Stimulated activated CD8-positive, alpha-beta memory T cell treated with anti-CD3 and anti-CD28 coated beads, Interleukin-7, amount 100 ng/mL, for 1 hour (primary cell): Measurements from ENCODE around the gene DIPK1B.

Experiments
- DNase-seq, 2 donors: peaks; one replicate each; pipeline ENCODE4 v3.0.0-alpha.2; 2020; ENCODE audit warnings: low read depth in 2 of 2

DIPK1B gene

GRCh38 chr9:136739509-136739908 lies 27.1 kb downstream of the DIPK1B start:
- DNase-seq, result no peak

- no peak for DNase-seq
These were observed 27.7 kb downstream of the DIPK1B start for GRCh38 chr9:136740069-136740468.

GRCh38 chr9:136740491-136740890 lies 28.1 kb downstream of the DIPK1B start:
- no peak for DNase-seq

GRCh38 chr9:136740971-136741882 lies 28.9 kb downstream of the DIPK1B start:
- DNase-seq, result no peak

GRCh38 chr9:136741883-136742571 lies 29.7 kb downstream of the DIPK1B start:
- DNase-seq, result no peak

- DNase-seq, result no peak
These were observed 30.4 kb downstream of the DIPK1B start, which contains the start of gene LCN10 for GRCh38 chr9:136742591-136743391. TSS of gene LCN10 (minus strand) at chr9:136742940. CDS start at chr9:136742903, 37 bp downstream.

- no peak for DNase-seq
These were observed 31.4 kb downstream of the DIPK1B start for GRCh38 chr9:136743639-136744211.

GRCh38 chr9:136744773-136745172 lies 32.4 kb downstream of the DIPK1B start:
- DNase-seq, result no peak

GRCh38 chr9:136745389-136746154 lies 33.2 kb downstream of the DIPK1B start:
- DNase-seq, result no peak

- DNase-seq, result no peak
These were observed 33.8 kb downstream of the DIPK1B start for GRCh38 chr9:136746155-136746490.

GRCh38 chr9:136746621-136747020 lies 34.2 kb downstream of the DIPK1B start:
- DNase-seq, result no peak

- DNase-seq, result no peak
These were observed 35.0 kb downstream of the DIPK1B start for GRCh38 chr9:136747161-136748060.

- DNase-seq, result no peak
These were observed 35.8 kb downstream of the DIPK1B start, which contains the start of gene LCN6 for GRCh38 chr9:136748201-136748600. TSS of gene LCN6 (minus strand) at chr9:136748525. CDS start at chr9:136748483, 42 bp downstream.

- DNase-seq, result no peak
These were observed 36.6 kb downstream of the DIPK1B start for GRCh38 chr9:136748666-136749611.

- no peak for DNase-seq
These were observed 38.2 kb downstream of the DIPK1B start for GRCh38 chr9:136750526-136750925.

GRCh38 chr9:136751244-136751643 lies 38.9 kb downstream of the DIPK1B start:
- DNase-seq, result no peak

- DNase-seq, result no peak
These were observed 39.4 kb downstream of the DIPK1B start for GRCh38 chr9:136751814-136752213.

GRCh38 chr9:136753371-136754058 lies 41.1 kb downstream of the DIPK1B start:
- DNase-seq, result no peak
